ENCODE results near the gene BRD1.

DNA sequence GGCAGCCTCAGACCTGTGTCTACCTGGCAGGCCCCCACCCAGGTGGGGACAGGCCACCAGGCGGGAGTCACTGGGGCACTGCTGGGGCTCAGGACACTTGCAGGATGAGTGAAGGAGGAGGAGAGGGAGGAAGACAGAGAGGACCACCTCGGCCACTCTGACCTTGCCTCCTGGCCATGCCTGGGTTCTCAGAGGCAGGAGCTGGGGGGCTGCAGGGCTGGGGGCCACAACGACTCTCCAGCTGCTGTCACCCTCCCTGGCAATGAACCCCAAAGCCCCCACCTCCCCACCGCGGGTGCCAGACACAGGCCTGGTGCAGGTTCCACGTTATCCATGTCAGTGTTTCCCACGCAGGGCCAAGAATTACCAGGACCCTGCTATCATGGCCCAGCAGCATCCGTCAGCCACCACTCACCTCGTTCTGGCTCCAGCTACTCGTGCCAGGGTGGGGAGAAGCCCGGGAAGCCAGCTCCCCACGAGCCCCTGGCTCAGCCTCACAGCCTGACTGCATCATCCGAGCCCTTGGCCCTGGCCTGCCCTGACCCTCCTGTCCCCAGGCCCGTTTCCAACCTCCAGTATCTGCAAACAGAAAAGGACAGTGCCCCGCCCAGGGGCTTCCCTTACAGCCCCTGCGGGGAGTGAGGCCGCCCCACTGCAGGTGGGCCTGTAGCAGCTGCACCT lies 62.4 kb downstream of the BRD1 start:
- TF ChIP-seq, protein P1, sequence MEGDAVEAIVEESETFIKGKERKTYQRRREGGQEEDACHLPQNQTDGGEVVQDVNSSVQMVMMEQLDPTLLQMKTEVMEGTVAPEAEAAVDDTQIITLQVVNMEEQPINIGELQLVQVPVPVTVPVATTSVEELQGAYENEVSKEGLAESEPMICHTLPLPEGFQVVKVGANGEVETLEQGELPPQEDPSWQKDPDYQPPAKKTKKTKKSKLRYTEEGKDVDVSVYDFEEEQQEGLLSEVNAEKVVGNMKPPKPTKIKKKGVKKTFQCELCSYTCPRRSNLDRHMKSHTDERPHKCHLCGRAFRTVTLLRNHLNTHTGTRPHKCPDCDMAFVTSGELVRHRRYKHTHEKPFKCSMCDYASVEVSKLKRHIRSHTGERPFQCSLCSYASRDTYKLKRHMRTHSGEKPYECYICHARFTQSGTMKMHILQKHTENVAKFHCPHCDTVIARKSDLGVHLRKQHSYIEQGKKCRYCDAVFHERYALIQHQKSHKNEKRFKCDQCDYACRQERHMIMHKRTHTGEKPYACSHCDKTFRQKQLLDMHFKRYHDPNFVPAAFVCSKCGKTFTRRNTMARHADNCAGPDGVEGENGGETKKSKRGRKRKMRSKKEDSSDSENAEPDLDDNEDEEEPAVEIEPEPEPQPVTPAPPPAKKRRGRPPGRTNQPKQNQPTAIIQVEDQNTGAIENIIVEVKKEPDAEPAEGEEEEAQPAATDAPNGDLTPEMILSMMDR (IDR thresholded peaks at IDR 0.05) = no peak
- TF ChIP-seq POLR2A (IDR thresholded peaks at IDR 0.05) = no peak
